Activated T-helper 1 cell treated with anti-CD3 and anti-CD28 coated beads, Interleukin-12 subunit alpha, Interleukin-12 subunit beta, Interleukin-2, Interleukin-4 antibody, amounts not matched to agents 30 ng/mL and 10 ng/mL and 1 ng/mL, durations not matched to agents 14 hours and 24 hours and 36 hours (primary cell): Measurements from ENCODE around the gene STUB1. TPM values are rescaled to one million over a fixed set of nuclear protein-coding genes. Genes with fewer than 3 reads are reported as not detected.

Experiments
- DNase-seq: peaks from one replicate; pipeline ENCODE4 v3.0.0; 2021; ENCODE audit warnings: low spot score
- H3K27ac Mint-ChIP-seq: one replicate; pipeline ENCODE4 v1.8.0; 2021; ENCODE audit warnings: mild to moderate bottlenecking, mixed read lengths
- H3K27me3 Mint-ChIP-seq: one replicate; pipeline ENCODE4 v1.8.0; 2022; ENCODE audit warnings: mild to moderate bottlenecking, moderate library complexity, mixed read lengths; ENCODE audit not compliant: insufficient read depth
- H3K36me3 Mint-ChIP-seq: one replicate; pipeline ENCODE4 v1.8.0; 2021; ENCODE audit warnings: low read depth, mixed read lengths
- H3K4me1 Mint-ChIP-seq: one replicate; pipeline ENCODE4 v1.8.0; 2021; ENCODE audit warnings: low read depth, mixed read lengths
- H3K4me3 Mint-ChIP-seq: one replicate; pipeline ENCODE4 v1.8.0; 2021; ENCODE audit warnings: mild to moderate bottlenecking, moderate library complexity, mixed read lengths
- H3K9me3 Mint-ChIP-seq: one replicate; pipeline ENCODE4 v1.8.0; 2021; ENCODE audit warnings: mixed read lengths
- intact Hi-C: fragments of 100-400 bp; cut with micrococcal nuclease; formaldehyde crosslinking; loops from one replicate; pipeline ENCODE4 v1.15.1; 2024
- total RNA-seq: library from RNA; stranded (reverse); gene quantifications from 2 replicates; pipeline ENCODE4 v1.2.3, GENCODE V29; 2022

STUB1 gene
- total RNA-seq, 1 donor from 2014 or later, result 94.0 TPM

DNA sequence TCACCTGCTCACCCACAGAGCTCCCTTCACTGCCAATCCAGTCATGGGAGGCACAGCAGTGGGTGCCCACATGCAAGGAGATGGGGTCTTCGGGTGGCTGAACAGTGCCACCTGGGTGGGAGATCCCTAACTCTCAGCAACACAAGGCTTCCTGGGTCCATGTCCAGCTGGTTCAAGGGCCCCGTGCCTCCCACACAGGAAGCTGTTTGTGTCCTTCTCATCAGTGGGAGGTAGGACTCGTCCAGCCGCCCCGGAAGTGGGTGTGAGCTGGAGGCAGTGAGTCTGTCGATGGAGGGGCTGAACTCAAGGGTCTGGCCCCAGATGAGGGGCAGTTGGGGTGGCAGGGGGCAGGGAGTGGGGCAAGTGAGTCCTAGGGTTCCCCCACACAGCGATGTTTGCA is 23.8 kb downstream of the STUB1 start:
- Mint-ChIP-seq H3K27ac (no peak overlapping the region), H3K36me3 (no peaks in the 10 kb centered on the region), H3K4me1 (no peaks in the 10 kb centered on the region), H3K4me3 (no peak overlapping the region), H3K9me3 (no peaks in the 10 kb centered on the region), H3K27me3 (peaks cover 45% of the 10 kb centered on the region)
- intact Hi-C loops, result no loop called here
- no peak for DNase-seq

DNA sequence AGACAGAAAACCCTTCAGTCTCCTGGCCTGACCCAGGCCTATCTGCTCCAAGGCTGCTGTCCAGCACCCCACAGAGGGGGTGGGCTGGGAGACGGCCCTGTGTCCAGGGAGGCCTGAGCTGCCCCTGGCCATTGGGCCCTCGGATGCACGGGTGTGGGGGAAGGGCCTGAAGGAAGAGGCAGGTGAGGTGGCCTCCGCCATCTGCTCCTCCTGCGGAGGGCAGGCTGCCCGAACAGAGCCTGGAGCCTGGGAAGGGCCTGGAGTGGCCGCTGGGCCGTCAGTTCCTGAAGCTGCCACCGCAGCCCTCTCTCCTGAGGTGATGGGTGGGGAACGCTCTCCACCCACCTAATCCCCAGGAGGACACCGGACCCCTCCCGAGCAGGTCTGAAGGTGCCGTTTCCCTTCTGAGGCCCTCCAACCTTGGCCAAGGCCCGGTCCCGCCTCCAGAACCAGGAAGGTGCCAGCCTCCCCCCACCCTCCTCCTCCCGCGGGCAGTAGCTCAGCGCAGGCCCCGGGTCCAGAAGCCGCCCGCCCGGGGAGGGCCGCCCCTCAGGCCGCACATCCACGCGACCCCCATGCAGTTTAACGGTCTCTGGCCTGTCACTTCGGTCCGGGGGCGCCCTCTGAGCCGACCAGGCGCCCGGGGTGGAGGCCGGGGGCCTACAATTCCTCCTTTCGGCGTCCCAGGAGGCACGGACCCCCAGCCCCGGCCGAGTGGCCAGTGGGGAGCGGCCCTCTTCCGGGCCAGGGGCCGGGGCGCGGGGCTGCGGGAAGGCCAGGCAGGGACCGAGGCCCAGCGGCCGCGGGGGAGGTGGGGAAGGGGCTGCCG is 24.6 kb downstream of the STUB1 start:
- peaks cover 48% of the 10 kb centered on the region for H3K27me3 Mint-ChIP-seq
- H3K27ac Mint-ChIP-seq, result no peak overlapping the region
- intact Hi-C loops, result no loop called here
- no peaks in the 10 kb centered on the region for H3K36me3 Mint-ChIP-seq
- H3K9me3 Mint-ChIP-seq, result no peaks in the 10 kb centered on the region
- no peaks in the 10 kb centered on the region for H3K4me1 Mint-ChIP-seq
- H3K4me3 Mint-ChIP-seq, result no peak overlapping the region
- DNase-seq, result no peak

DNA sequence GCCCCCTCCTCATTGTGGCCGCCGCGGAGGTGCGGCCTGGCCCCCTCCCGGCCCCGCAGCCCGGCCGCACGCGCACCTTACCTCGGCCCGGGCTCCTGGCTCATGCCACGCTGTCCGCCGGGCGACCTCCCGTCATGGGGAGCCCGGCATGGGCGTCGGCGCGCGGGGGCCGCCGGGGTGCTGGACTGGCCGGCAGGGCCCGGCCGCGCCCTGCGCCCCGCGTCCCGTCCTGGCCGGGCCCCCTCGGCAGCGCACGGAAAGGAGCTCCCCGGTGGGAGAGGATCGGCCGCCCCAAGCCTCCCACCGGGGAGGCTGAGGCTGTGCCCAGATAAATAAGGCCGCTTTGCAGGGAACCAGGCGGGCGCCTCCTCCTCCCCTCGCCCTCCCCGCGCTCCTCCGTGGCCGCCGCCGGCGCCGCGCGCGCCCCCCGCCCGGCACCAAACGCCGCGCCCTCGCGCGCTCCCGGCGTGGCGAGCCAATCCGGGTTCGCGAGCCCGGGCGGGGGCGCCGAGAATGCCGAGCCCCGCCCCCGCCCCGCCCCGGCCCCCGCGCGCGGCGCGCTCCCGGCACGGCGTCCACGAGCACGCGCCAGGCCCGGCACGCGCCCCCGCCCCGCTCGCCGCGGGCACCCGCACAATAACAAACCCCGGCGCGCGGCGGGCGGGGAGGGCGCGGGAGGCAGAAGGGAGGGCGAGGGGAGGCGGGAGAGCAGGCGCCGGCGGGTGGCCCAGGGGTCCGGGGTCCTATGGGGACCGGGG is 25.4 kb downstream of the STUB1 start, which contains the start of gene FBXL16:
FBXL16 (minus strand) TSS at position 371 of the 758 bp plus-strand sequence. CDS start 8,396 bp downstream, outside the sequence.
- Mint-ChIP-seq H3K9me3 (no peaks in the 10 kb centered on the region), H3K4me3 (no peak within 1 kb of the TSS), H3K27ac (no peak within 1 kb of the TSS), H3K36me3 (no peaks in the 10 kb centered on the region), H3K27me3 (peaks cover 46% of the 10 kb centered on the region), H3K4me1 (no peaks in the 10 kb centered on the region)
- intact Hi-C loops, result no loop called here
- DNase-seq, result no peak

DNA sequence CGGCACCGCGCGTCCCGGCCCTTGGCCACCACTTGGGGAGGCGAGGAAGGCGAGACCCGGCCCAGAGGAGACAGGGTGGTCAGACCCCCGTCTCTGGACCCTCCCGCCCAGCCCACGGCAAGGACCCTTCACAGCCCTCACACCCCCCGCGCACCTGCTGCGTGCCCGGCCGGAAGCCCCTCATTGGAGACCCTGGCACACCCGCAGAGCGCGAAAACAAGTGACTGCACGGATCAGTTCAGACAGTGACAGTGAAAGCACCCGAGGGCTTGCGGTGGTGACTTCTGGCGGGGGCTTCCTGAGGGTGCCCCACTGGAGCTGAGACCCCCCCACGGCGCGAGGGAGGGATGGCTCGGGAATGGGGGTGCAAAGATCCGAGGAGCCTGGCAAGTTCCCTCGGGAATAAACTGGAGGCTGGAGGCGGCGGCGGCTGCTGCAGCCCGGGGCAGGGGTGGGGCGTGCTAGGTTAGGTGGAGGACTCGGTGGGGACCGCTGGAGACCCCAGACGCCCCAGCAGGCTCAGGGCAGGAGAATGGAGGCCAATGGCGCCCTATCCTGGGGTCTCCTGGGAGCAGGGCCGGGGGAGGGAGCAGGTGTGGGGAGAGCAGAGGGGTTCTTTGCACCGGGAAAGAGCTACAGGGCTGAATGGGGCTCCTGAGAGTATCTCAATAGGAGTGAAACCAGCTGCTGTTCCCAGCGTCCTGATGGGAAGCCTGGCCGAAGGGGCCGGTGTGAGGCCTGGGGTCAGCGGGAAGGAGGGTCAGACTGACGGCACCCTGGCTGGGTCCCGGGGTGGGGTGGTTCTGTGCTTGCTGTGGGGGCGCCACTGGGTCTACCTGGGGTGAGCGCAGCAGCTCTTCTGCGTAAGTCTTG is 26.2 kb downstream of the STUB1 start:
- Mint-ChIP-seq H3K27me3 (peaks cover 46% of the 10 kb centered on the region), H3K27ac (no peak overlapping the region), H3K36me3 (no peaks in the 10 kb centered on the region), H3K4me3 (no peak overlapping the region), H3K9me3 (no peaks in the 10 kb centered on the region), H3K4me1 (no peaks in the 10 kb centered on the region)
- intact Hi-C loops, result no loop called here
- DNase-seq, result no peak

DNA sequence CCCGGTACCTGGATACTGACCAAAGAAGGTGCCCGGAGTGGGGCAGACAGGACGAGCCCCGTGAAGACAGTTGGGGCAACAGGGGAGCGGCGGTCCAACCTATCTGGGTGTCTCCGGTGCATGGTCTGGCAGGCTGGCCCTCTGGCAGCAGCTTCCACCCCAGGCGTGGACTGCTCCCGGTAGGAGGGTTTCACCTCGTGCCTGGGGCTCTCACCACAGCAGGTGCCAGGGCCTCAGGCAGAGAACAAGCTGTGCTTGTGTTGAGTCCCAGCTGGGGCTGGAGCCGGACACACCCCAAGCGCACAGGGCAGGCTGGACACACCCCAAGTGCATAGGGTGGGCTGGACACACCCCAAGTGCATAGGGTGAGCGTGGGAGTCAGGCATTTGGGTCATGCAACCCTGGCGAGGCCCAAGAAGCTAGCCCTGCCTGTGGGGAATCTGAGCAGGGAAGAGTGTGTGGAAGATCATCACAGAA is 26.9 kb downstream of the STUB1 start:
- no peak for DNase-seq
- intact Hi-C loops, result no loop called here
- H3K4me3 Mint-ChIP-seq, result no peak overlapping the region
- no peaks in the 10 kb centered on the region for H3K36me3 Mint-ChIP-seq
- no peak overlapping the region for H3K27ac Mint-ChIP-seq
- no peaks in the 10 kb centered on the region for H3K4me1 Mint-ChIP-seq
- H3K9me3 Mint-ChIP-seq, result no peaks in the 10 kb centered on the region
- H3K27me3 Mint-ChIP-seq, result peaks cover 42% of the 10 kb centered on the region

DNA sequence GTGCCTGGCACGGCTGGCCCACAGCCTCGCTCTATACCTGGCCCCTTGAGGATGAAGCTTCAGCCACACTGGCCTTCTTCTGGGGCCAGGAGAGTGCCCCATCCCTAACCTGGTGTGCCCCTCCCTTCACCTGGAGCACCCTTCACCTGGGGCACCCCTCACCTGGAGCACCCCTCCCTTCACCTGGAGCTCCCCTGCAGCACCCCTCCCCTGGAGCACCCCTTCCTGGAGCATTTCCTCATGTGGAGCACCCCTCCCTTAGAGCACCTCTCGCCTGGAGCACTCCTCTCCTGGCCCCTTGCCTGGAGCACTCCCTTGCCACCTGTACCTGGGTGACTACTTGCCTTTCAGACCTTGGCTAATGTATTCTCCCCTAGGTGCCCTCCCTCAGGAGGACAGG is 27.8 kb downstream of the STUB1 start:
- H3K27ac Mint-ChIP-seq, result no peak overlapping the region
- H3K36me3 Mint-ChIP-seq, result no peaks in the 10 kb centered on the region
- no peaks in the 10 kb centered on the region for H3K9me3 Mint-ChIP-seq
- H3K4me3 Mint-ChIP-seq, result no peak overlapping the region
- intact Hi-C loops, result no loop called here
- peaks cover 37% of the 10 kb centered on the region for H3K27me3 Mint-ChIP-seq
- no peaks in the 10 kb centered on the region for H3K4me1 Mint-ChIP-seq
- DNase-seq, result no peak

DNA sequence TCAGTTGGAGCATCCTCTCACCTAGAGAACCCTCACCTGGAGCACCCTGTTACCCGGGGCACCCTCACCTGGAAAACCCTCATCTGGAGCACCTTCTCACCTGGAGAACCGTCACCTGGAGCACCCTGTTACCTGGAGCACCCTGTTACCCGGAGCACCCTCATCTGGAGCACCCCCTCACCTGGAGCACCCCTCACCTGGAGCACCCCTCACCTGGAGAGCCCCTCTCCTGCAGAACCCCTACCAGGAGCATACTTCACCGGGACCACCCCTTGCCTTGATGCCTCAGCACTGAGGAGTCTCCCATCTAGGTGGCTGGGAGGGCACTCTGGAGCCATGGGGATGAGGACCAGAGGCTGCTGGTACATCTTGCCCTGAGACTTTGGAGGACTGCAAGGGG is 28.7 kb downstream of the STUB1 start:
- no peak overlapping the region for H3K4me3 Mint-ChIP-seq
- intact Hi-C loops, result no loop called here
- H3K4me1 Mint-ChIP-seq, result no peaks in the 10 kb centered on the region
- no peaks in the 10 kb centered on the region for H3K36me3 Mint-ChIP-seq
- peaks cover 38% of the 10 kb centered on the region for H3K27me3 Mint-ChIP-seq
- no peak overlapping the region for H3K27ac Mint-ChIP-seq
- no peak for DNase-seq
- H3K9me3 Mint-ChIP-seq, result no peaks in the 10 kb centered on the region

DNA sequence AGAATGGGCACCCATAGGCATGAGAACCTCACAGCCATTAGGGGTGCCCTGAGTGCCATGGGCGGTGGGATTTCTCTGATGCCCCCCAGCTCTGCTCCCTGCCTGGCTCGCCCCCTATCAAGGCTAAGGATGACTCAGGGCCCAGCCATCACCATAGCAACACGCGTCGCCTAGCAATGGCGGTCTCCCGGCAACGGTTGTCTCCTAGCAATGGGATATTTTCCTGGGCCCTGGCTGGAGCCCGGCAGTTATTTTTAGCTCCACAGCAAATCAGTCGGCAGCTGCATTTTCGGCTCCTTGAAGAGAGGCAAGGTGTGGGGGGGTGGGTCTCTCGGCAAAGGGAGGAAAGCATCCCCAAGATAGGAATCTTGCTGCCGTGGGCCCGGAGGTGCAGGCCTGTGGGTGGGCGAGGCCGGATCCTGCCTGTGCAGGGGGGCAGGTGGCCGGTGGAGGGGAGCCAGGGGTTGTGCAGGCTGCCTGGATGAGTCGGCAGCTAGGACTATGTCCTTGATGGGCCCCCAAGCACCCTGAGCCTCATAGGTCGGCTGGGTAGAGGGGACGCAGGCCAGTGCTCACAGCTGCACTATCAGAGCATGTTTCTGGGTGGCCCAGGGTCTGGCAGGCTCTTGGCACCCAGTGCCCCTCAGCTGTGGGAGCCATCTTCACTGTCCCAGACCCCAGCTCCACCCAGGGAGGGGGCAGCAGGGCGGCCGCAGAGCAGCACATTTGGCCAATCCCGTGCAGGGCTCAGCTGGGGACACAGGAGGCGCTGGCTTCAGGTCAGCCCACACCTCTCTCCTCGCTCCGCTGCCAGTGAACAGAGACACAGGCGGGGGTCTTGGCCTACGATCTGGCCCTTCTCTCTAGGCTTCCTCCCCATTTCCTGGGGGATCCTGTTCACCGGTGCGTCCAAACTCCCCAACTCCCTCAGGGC is 29.6 kb downstream of the STUB1 start:
- no peak for DNase-seq
- intact Hi-C loops, result loop anchor here (2.0 to 5.0 kb wide), 2 partner anchors 97 to 393 kb away; no protein-coding TSS in a partner anchor
- Mint-ChIP-seq H3K27me3 (peaks cover 41% of the 10 kb centered on the region), H3K9me3 (no peaks in the 10 kb centered on the region), H3K27ac (no peak overlapping the region), H3K36me3 (no peaks in the 10 kb centered on the region), H3K4me1 (no peaks in the 10 kb centered on the region), H3K4me3 (no peak overlapping the region)

DNA sequence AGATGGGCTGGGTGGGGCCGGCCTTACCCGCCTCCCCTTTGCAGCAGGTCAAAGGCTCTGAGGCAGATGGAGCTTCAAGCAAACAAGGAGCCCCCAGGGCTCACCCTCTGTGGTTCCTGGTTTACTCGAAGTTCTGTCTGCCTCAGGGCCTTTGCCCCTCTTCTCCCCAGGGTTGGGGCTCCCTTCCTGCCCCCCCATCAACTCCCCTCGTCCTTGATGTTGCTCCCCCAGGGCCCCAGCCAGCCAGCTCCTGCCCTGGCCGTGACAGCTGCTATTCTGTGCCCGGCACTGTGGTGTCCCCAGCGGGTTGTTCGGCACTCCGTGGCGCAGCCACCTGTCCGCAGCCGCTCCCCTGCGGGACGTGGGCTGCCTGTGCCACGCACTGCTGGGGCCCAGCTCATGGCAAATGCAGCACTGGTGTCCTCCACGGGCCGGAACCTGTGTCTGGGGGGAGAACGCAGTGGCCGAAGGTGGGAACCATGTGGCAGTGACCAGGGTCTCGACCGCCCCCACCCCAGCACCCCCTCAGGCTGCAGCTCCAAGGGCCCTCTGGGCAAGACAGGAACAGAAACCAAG is 30.4 kb downstream of the STUB1 start:
- intact Hi-C loops, result loop anchor here (1.0 to 5.0 kb wide), 3 partner anchors 75 to 392 kb away; no protein-coding TSS in a partner anchor
- H3K27ac Mint-ChIP-seq, result no peak overlapping the region
- H3K27me3 Mint-ChIP-seq, result peaks cover 41% of the 10 kb centered on the region
- no peaks in the 10 kb centered on the region for H3K9me3 Mint-ChIP-seq
- no peak for DNase-seq
- no peak overlapping the region for H3K4me3 Mint-ChIP-seq
- H3K4me1 Mint-ChIP-seq, result no peaks in the 10 kb centered on the region
- H3K36me3 Mint-ChIP-seq, result no peaks in the 10 kb centered on the region

DNA sequence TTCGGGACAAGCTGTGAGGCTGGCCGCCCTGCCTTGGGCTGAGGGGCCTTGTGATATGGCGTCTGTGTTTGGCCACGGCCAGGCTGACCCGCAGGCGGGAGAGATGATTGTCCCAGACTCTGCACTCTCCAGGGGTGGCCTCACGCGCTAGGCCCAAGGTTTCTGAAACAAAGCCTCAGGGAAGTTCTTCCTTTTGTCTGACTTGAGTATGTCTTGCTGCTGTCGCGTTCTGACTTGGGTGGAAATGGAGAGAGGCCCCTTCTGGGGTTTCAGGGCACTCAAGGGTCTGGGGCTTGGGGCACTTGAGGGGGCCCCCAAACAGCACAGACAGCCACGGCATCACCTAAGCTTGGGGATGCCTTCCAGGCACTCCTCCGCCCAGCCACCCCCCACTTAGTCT is 30.9 kb downstream of the STUB1 start:
- Mint-ChIP-seq H3K4me1 (no peaks in the 10 kb centered on the region), H3K36me3 (no peaks in the 10 kb centered on the region), H3K27ac (no peak overlapping the region), H3K27me3 (peaks cover 41% of the 10 kb centered on the region), H3K9me3 (no peaks in the 10 kb centered on the region), H3K4me3 (no peak overlapping the region)
- intact Hi-C loops, result loop anchor here (1.0 to 5.0 kb wide), 3 partner anchors 74 to 392 kb away; no protein-coding TSS in a partner anchor
- no peak for DNase-seq

DNA sequence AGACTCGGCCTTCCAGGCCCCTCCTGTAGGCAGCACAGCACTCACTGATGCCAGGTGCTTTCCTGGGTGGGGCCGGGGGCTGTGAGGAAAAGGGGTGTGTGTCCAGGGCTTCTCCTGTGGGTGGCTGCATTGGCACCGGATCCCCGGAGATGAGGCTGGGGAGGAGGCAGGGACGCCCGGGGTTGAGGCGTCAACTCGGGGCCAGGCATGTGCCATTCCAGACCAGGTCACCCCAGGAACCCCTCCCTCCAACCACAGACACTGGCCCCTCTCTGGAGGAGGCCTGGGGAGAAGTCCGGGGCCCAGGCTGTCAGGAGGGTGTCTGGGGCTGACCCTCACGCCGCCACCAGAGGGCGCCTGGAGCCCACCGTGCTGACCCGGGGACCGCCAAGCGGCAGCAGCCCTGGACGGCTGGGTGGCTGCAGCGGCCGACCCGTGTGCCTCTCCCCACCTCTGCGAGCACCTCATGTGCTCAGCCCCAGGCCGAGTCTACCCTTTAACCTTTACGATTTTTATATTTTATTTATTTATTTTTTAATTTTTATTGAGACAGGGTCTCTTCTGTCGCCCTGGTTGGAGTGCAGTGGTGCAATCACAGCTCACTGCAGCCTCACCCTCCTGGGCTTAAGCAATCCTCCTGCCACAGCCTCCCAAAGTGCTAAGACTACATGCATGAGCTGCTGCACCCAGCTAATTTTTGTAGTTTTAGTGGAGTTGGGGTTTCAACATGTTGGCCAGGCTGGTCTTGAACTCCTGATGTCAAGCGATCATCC is 31.5 kb downstream of the STUB1 start:
- Mint-ChIP-seq H3K4me3 (no peak overlapping the region), H3K36me3 (no peaks in the 10 kb centered on the region), H3K27me3 (peaks cover 35% of the 10 kb centered on the region), H3K4me1 (no peaks in the 10 kb centered on the region), H3K9me3 (no peaks in the 10 kb centered on the region), H3K27ac (no peak overlapping the region)
- DNase-seq, result peak; percentile 67
- intact Hi-C loops, result loop anchor here (1.0 to 5.0 kb wide), 3 partner anchors 74 to 391 kb away; no protein-coding TSS in a partner anchor
